Jurkat, Clone E6-1 (cell line): ENCODE results near the gene ADGRF5.
A peak's percentile ranks its signal among the peaks of the same experiment; 100 is the strongest.
"Not testable (repeated sequence)": the region's sequence is repeated elsewhere in the genome, so short reads cannot be mapped to it uniquely, and the experiment has no call there.

ENCODE experiments used
- DNase-seq: peaks from one replicate; pipeline ENCODE4 v3.0.0-alpha.2; 2011; ENCODE audit warnings: low read depth, low spot score
- H3K4me3 ChIP-seq: 2 replicates; pipeline ENCODE4 v1.5.1; 2011; ENCODE audit warnings: mild to moderate bottlenecking, low read length, control low read depth, moderate library complexity

Gene ADGRF5

DNA sequence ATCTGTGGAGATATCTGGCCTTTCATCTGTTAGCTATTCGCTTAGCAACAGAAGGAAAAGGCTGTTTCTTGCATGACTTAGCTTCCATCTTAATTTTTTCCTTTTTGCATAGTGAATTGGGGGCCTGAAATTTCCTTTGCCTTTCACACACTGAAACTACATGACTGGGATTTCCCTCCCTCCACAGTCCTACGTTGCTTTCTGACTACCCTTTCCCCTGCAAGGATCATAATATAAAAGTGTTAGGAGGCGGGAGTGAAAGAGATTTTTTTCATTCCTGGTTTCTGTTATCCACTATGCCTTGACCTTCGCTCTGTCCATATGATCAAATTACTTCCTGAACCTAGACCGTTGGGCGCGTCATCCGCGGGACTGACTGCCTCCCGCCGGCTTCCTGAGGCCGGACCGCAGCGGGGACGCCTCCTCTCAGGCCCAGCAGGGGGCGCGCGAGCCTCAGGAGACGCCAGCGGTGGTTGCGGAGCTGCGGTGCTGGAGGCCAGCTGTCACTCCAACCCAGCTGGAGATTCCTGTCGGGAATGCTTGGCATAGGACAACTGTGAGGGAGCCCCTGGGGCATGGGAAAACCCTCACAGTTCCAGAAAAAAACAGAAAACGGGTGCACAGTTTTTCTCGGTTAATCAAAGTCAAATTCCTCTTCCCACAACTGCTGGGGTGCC is 72.9 kb downstream of the ADGRF5 start:
- peak overlapping the region; percentile 21 for H3K4me3 ChIP-seq
- DNase-seq: peak; percentile 17

- H3K4me3 ChIP-seq: no peak overlapping the region
- DNase-seq: no peak
Measured at GRCh38 chr6:46845126-46845525, 76.6 kb downstream of the ADGRF5 start.

- not testable (repeated sequence) for DNase-seq, H3K4me3 ChIP-seq
Measured at GRCh38 chr6:46842252-46842846, 79.4 kb downstream of the ADGRF5 start.

- H3K4me3 ChIP-seq: no peak overlapping the region
- DNase-seq: no peak
Measured at GRCh38 chr6:46838033-46838432, 83.7 kb downstream of the ADGRF5 start.

DNA sequence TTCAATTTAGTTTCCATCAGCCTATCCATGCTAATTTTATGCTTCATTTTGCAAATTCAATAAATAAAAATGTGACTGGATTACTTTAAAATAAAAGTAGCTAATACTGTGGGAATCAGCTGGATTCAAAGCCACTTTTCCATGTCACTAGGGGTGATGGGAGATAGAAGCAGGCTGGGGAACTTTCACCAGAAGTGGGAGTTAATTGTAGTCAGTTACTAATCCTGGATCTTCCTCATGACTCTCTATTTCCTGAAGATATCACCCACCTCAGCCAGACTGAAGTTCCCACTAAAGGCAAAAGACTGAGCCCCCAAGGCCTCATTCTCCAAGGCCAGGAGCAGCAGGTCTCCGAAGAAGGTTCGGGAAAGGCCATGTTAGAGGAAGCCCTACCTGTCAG is 86.7 kb downstream of the ADGRF5 start:
- H3K4me3 ChIP-seq, DNase-seq: not testable (repeated sequence)

DNA sequence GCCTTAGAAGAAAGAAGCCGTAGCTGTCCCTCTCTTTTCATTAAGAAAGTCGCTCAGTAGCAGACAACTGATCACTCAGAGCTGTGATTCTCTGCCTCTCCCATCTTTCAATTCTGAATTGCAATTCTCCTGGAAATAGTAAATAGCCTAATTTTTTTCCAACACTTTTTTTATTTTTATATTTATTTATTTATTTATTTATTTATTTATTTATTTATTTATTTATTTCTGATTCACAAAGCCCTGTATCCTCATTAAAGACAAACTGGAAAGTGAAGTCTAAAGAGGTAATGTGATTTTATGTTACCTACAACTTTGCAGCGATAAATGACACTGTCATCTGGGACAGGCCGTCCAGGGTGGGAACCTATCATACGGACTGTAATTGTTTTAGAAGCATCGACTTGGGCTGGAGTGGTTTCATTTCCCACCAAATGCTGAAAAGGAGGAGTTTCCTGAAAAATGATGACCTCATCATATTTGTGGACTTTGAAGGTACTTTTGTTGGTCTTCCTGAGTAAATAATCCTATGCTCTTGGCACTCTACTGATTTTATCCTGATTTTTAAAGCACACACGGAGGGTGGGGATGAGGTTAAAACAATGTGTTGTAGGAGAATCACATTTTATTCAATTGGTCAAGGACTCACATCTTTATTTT is 87.4 kb downstream of the ADGRF5 start:
- DNase-seq, H3K4me3 ChIP-seq: not testable (repeated sequence)

DNA sequence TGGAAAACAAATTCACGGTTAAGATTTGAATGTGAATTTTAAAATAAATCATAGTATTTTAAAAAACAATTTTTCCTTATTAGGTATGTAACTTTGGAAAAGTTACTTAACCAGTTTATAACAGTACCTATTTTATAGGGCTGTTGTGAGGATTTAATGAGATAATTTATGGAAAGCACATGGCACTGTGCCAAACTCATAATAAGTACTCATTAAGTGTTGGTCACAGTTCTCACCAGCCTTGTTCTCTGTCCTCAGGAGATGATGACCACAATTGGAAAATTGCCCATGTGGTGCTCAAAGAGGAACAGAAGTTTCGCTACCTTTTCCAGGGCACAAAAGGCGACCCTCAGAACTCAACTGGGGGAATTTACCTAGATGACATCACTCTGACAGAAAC is 88.9 kb downstream of the ADGRF5 start:
- DNase-seq: no peak
- no peak overlapping the region for H3K4me3 ChIP-seq

- H3K4me3 ChIP-seq: no peak overlapping the region
- no peak for DNase-seq
Measured at GRCh38 chr6:46828939-46829338, 92.8 kb downstream of the ADGRF5 start.

- no peak for DNase-seq
- H3K4me3 ChIP-seq: no peak overlapping the region
Measured at GRCh38 chr6:46821458-46821881, 100.3 kb downstream of the ADGRF5 start.

DNA sequence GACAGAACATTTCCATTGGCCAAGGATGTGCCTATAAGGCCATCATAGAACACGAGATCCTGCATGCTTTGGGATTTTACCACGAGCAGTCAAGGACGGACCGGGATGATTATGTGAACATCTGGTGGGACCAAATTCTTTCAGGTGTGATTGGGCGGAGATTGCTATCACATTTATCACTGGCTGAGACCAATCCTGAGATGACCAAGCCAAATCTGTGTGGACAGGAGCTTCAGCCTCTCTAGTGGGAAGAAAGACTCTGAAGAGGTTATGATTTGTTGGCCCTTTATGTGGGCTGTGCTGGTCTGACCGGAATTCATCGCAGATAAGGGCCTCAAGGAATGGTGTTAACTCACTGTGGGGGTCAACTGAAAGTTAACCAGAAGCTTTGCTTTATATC is 102.2 kb downstream of the ADGRF5 start:
- no peak for DNase-seq
- no peak overlapping the region for H3K4me3 ChIP-seq

- no peak overlapping the region for H3K4me3 ChIP-seq
- no peak for DNase-seq
Measured at GRCh38 chr6:46816626-46817025, 105.1 kb downstream of the ADGRF5 start.

DNA sequence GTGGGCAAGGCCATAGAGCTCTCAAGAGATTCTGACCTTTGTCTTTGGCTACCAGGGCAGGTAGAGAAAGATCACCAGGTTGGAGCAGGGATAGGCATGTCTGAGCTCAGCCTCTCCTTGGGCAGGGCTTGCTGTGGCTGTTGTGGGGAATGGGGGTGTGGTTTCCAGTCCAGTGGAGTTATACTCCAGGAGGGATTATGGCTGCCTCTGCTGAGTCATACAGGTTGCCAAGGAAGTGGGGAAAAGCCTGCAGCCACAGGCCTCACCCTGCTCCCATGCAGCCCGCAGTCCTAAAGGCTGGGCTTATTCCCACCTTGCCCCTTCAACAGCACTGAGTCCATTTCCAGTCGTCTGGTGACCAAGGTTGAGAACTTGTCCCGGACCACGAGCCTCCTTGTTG is 106.6 kb downstream of the ADGRF5 start:
- no peak for DNase-seq
- no peak overlapping the region for H3K4me3 ChIP-seq

GRCh38 chr6:46808806-46809205 is 112.9 kb downstream of the ADGRF5 start:
- H3K4me3 ChIP-seq: no peak overlapping the region
- DNase-seq: no peak
